ENCODE results near the gene RBM17.

RBM17 gene

GRCh38 chr10:6146921-6147320 lies 58.1 kb downstream of the RBM17 start:
- H3K9me3 ChIP-seq (ENCODE audit: control insufficient read depth, insufficient read depth, low read depth, low read length) = no peaks in the 10 kb centered on the region
- H3K27ac ChIP-seq (ENCODE audit: low read depth, low read length) = no peak overlapping the region
- no peak overlapping the region for H3K9ac ChIP-seq (ENCODE audit: low read length)
- H3K4me3 ChIP-seq (ENCODE audit: low read depth, low read length) = no peak overlapping the region
- H3K27me3 ChIP-seq (ENCODE audit: control insufficient read depth, insufficient read depth, low read length) = peaks cover 14% of the 10 kb centered on the region; the same call in 1 of the 2 replicates
- peaks cover 7% of the 10 kb centered on the region; the same call in 1 of the 2 replicates for H3K36me3 ChIP-seq (ENCODE audit: control insufficient read depth, insufficient read depth, low read length)
- peaks cover 23% of the 10 kb centered on the region for H3K4me1 ChIP-seq (ENCODE audit: control insufficient read depth, insufficient read depth, low read length)

GRCh38 chr10:6148251-6148701 lies 59.4 kb downstream of the RBM17 start:
- Histone ChIP-seq H3K27ac (ENCODE audit: low read depth, low read length) (no peak overlapping the region), H3K4me3 (ENCODE audit: low read depth, low read length) (no peak overlapping the region), H3K9ac (ENCODE audit: low read length) (no peak overlapping the region), H3K9me3 (ENCODE audit: control insufficient read depth, insufficient read depth, low read depth, low read length) (no peaks in the 10 kb centered on the region), H3K36me3 (ENCODE audit: control insufficient read depth, insufficient read depth, low read length) (peaks cover 7% of the 10 kb centered on the region; the same call in 1 of the 2 replicates), H3K4me1 (ENCODE audit: control insufficient read depth, insufficient read depth, low read length) (peaks cover 25% of the 10 kb centered on the region), H3K27me3 (ENCODE audit: control insufficient read depth, insufficient read depth, low read length) (peaks cover 14% of the 10 kb centered on the region; the same call in 1 of the 2 replicates)

GRCh38 chr10:6148908-6149307 lies 60.1 kb downstream of the RBM17 start:
- Histone ChIP-seq H3K27ac (ENCODE audit: low read depth, low read length) (no peak overlapping the region), H3K9me3 (ENCODE audit: control insufficient read depth, insufficient read depth, low read depth, low read length) (no peaks in the 10 kb centered on the region), H3K36me3 (ENCODE audit: control insufficient read depth, insufficient read depth, low read length) (peaks cover 7% of the 10 kb centered on the region; the same call in 1 of the 2 replicates), H3K4me1 (ENCODE audit: control insufficient read depth, insufficient read depth, low read length) (peaks cover 26% of the 10 kb centered on the region), H3K9ac (ENCODE audit: low read length) (no peak overlapping the region), H3K4me3 (ENCODE audit: low read depth, low read length) (no peak overlapping the region), H3K27me3 (ENCODE audit: control insufficient read depth, insufficient read depth, low read length) (peaks cover 8% of the 10 kb centered on the region; the same call in 1 of the 2 replicates)

GRCh38 chr10:6151087-6151977 lies 62.5 kb downstream of the RBM17 start:
- no peak overlapping the region for H3K9ac ChIP-seq (ENCODE audit: low read length)
- H3K9me3 ChIP-seq (ENCODE audit: control insufficient read depth, insufficient read depth, low read depth, low read length) = no peaks in the 10 kb centered on the region
- H3K4me1 ChIP-seq (ENCODE audit: control insufficient read depth, insufficient read depth, low read length) = peaks cover 19% of the 10 kb centered on the region
- H3K4me3 ChIP-seq (ENCODE audit: low read depth, low read length) = peak overlapping the region; percentile 13; the same call in 1 of the 2 replicates
- no peak overlapping the region for H3K27ac ChIP-seq (ENCODE audit: low read depth, low read length)
- H3K27me3 ChIP-seq (ENCODE audit: control insufficient read depth, insufficient read depth, low read length) = no peaks in the 10 kb centered on the region
- H3K36me3 ChIP-seq (ENCODE audit: control insufficient read depth, insufficient read depth, low read length) = peaks cover 7% of the 10 kb centered on the region; the same call in 1 of the 2 replicates

- H3K27ac ChIP-seq (ENCODE audit: low read depth, low read length) = no peak overlapping the region
- no peaks in the 10 kb centered on the region for H3K27me3 ChIP-seq (ENCODE audit: control insufficient read depth, insufficient read depth, low read length)
- no peak overlapping the region for H3K9ac ChIP-seq (ENCODE audit: low read length)
- peaks cover 14% of the 10 kb centered on the region for H3K4me1 ChIP-seq (ENCODE audit: control insufficient read depth, insufficient read depth, low read length)
- H3K4me3 ChIP-seq (ENCODE audit: low read depth, low read length) = no peak overlapping the region
- H3K36me3 ChIP-seq (ENCODE audit: control insufficient read depth, insufficient read depth, low read length) = no peaks in the 10 kb centered on the region
- H3K9me3 ChIP-seq (ENCODE audit: control insufficient read depth, insufficient read depth, low read depth, low read length) = no peaks in the 10 kb centered on the region
Observed at GRCh38 chr10:6153845-6154244, 65.0 kb downstream of the RBM17 start.

GRCh38 chr10:6154566-6154965 lies 65.7 kb downstream of the RBM17 start:
- peaks cover 14% of the 10 kb centered on the region for H3K4me1 ChIP-seq (ENCODE audit: control insufficient read depth, insufficient read depth, low read length)
- H3K36me3 ChIP-seq (ENCODE audit: control insufficient read depth, insufficient read depth, low read length) = no peaks in the 10 kb centered on the region
- no peak overlapping the region for H3K9ac ChIP-seq (ENCODE audit: low read length)
- no peaks in the 10 kb centered on the region for H3K27me3 ChIP-seq (ENCODE audit: control insufficient read depth, insufficient read depth, low read length)
- no peak overlapping the region for H3K27ac ChIP-seq (ENCODE audit: low read depth, low read length)
- no peaks in the 10 kb centered on the region for H3K9me3 ChIP-seq (ENCODE audit: control insufficient read depth, insufficient read depth, low read depth, low read length)
- no peak overlapping the region for H3K4me3 ChIP-seq (ENCODE audit: low read depth, low read length)

GRCh38 chr10:6158276-6158675 lies 69.4 kb downstream of the RBM17 start:
- H3K36me3 ChIP-seq (ENCODE audit: control insufficient read depth, insufficient read depth, low read length) = no peaks in the 10 kb centered on the region
- no peaks in the 10 kb centered on the region for H3K9me3 ChIP-seq (ENCODE audit: control insufficient read depth, insufficient read depth, low read depth, low read length)
- no peak overlapping the region for H3K9ac ChIP-seq (ENCODE audit: low read length)
- H3K27me3 ChIP-seq (ENCODE audit: control insufficient read depth, insufficient read depth, low read length) = no peaks in the 10 kb centered on the region
- H3K4me1 ChIP-seq (ENCODE audit: control insufficient read depth, insufficient read depth, low read length) = peaks cover 7% of the 10 kb centered on the region
- H3K4me3 ChIP-seq (ENCODE audit: low read depth, low read length) = no peak overlapping the region
- H3K27ac ChIP-seq (ENCODE audit: low read depth, low read length) = no peak overlapping the region

- no peak overlapping the region for H3K9ac ChIP-seq (ENCODE audit: low read length)
- peaks cover 5% of the 10 kb centered on the region; the same call in 1 of the 2 replicates for H3K36me3 ChIP-seq (ENCODE audit: control insufficient read depth, insufficient read depth, low read length)
- no peak overlapping the region for H3K27ac ChIP-seq (ENCODE audit: low read depth, low read length)
- no peaks in the 10 kb centered on the region for H3K9me3 ChIP-seq (ENCODE audit: control insufficient read depth, insufficient read depth, low read depth, low read length)
- H3K4me1 ChIP-seq (ENCODE audit: control insufficient read depth, insufficient read depth, low read length) = peaks cover 14% of the 10 kb centered on the region
- no peak overlapping the region for H3K4me3 ChIP-seq (ENCODE audit: low read depth, low read length)
- no peaks in the 10 kb centered on the region for H3K27me3 ChIP-seq (ENCODE audit: control insufficient read depth, insufficient read depth, low read length)
Observed at GRCh38 chr10:6161921-6162320, 73.1 kb downstream of the RBM17 start.

- H3K4me1 ChIP-seq (ENCODE audit: control insufficient read depth, insufficient read depth, low read length) = peaks cover 17% of the 10 kb centered on the region
- H3K9ac ChIP-seq (ENCODE audit: low read length) = peak overlapping the region; percentile 23
- H3K36me3 ChIP-seq (ENCODE audit: control insufficient read depth, insufficient read depth, low read length) = peaks cover 5% of the 10 kb centered on the region; the same call in 1 of the 2 replicates
- H3K9me3 ChIP-seq (ENCODE audit: control insufficient read depth, insufficient read depth, low read depth, low read length) = no peaks in the 10 kb centered on the region
- H3K27ac ChIP-seq (ENCODE audit: low read depth, low read length) = no peak overlapping the region
- H3K4me3 ChIP-seq (ENCODE audit: low read depth, low read length) = peak overlapping the region; percentile 46
- H3K27me3 ChIP-seq (ENCODE audit: control insufficient read depth, insufficient read depth, low read length) = no peaks in the 10 kb centered on the region
Observed at GRCh38 chr10:6162589-6163356, 73.9 kb downstream of the RBM17 start.

- Histone ChIP-seq H3K4me3 (ENCODE audit: low read depth, low read length) (peak overlapping the region; percentile 74), H3K9me3 (ENCODE audit: control insufficient read depth, insufficient read depth, low read depth, low read length) (no peaks in the 10 kb centered on the region), H3K36me3 (ENCODE audit: control insufficient read depth, insufficient read depth, low read length) (peaks cover 5% of the 10 kb centered on the region; the same call in 1 of the 2 replicates), H3K27ac (ENCODE audit: low read depth, low read length) (peak overlapping the region; percentile 93), H3K27me3 (ENCODE audit: control insufficient read depth, insufficient read depth, low read length) (no peaks in the 10 kb centered on the region), H3K4me1 (ENCODE audit: control insufficient read depth, insufficient read depth, low read length) (peaks cover 17% of the 10 kb centered on the region), H3K9ac (ENCODE audit: low read length) (peak overlapping the region; percentile 86)
Observed at GRCh38 chr10:6163364-6164270, 74.8 kb downstream of the RBM17 start.

All from HUES6 (cell line).